NK-92 (cell line): ENCODE results near the gene MYO3B.
"Not testable (repeated sequence)": the region's sequence is repeated elsewhere in the genome, so short reads cannot be mapped to it uniquely, and the experiment has no call there.

Experiments used
- DNase-seq: peaks from one replicate; lab custom pipeline; 2025; ENCODE audit not compliant: unreplicated experiment; lab: John Stamatoyannopoulos, UW

MYO3B gene

DNA sequence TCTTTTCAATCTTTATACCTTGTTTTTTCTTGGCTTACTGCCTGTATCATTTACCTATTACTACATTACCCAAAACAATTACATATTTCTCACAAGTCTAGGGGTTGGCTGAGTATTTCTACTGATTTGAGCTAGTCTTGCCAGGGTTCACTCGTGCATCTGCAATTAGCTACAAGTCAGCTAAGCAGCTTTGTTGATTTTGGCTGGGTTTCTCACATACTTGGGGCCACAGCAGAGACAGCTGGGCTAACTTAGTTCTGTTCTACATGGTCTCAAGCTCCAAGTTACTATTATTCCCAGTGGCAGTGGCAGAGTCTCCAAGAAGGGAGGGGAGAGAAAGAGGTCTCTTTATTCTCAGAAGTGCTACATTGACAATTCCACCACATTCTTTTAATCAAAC, 482.5 kb downstream of the MYO3B start:
- DNase-seq, result no peak

DNA sequence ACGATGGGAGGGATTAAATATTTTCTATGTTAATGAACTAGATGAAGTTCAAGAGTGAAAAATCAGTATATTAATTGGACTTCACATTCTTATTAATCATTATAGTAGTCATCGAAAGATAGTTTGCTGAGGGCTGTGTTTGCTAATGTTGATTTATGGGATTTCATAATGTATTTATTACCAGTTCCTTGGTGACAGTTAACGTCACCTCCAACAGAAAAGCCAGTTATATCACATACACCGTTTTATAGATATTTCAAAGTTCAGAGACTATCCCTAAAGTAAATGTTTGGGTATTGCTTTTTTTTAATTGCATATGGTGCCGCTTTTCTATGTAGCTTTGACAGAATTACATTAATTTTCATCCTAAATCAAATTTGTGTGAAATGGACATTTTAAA, 487.8 kb downstream of the MYO3B start:
- no peak for DNase-seq

DNA sequence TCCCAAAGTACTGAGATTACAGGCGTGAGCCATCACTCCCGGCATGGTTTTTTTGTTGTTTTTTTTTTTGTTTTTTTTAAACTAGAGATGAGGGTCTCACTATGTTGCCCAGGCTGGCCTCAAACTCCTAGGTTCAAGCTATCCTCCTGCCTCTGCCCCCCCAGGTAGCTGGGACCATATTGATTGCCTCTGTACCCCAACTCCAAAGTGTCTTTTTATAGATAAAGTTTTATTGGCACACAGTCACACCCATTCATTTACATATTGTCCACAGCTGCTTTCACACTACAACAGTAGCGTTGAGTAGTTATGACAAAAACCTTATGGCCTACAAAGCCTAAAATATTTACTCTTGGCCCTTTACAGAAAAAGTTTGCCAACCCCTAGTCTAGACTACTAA, 492.0 kb downstream of the MYO3B start:
- no peak for DNase-seq

DNA sequence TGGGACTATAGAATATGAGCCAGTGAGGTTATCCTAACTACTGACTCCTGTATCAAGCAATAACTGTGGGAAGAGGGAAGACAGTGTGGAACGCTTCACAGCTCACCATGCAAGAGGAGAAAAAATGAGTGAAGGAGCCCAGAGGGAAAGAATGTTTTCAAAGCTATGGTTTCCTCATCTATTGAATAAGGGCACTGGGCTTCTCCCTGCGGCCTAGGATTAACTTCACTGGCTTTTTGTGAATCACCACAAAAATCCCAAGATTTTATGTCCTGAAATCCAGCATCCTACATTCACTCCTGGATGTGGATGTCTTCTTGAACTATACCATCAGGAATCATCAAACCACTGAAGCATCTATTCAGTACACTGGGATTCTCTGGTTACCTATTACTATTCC, 492.7 kb downstream of the MYO3B start:
- no peak for DNase-seq

DNA sequence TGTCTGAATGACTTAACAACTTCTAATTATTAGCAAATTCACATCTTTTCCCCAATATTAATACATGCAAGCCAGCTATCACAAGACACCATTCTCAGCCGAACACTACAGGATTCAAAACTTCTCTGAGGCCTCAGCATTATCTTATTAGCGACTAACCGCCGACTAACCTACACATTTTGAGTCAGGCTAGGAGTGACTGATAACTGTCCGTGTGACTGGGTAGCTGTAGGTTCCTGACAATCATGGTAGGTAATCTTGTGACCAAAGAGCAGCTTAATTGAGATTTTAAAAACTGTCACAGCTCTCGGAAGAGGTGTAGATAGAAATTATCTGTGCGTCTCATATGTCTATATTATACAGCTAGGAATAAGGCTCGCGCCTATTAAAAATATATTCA, 493.1 kb downstream of the MYO3B start:
- no peak for DNase-seq

DNA sequence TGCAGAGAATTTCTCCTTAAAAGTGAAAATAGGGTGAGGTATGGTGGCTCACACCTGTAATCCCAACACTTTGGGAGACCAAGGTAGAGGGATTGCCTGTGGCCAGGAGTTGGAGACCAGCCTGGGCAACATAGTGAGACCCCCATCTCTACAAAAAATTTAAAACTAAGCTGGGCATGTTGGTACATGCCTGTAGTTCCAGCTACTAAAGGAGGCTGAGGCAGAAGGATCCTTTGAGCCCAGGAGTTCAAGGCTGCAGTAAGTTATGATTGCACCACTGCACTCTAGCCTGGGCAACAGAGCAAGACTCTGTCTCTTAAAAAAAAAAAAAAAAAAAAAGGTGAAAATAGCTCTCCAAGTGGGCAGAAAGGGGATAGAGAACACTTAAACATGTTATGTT, 496.3 kb downstream of the MYO3B start:
- not testable (repeated sequence) for DNase-seq

DNA sequence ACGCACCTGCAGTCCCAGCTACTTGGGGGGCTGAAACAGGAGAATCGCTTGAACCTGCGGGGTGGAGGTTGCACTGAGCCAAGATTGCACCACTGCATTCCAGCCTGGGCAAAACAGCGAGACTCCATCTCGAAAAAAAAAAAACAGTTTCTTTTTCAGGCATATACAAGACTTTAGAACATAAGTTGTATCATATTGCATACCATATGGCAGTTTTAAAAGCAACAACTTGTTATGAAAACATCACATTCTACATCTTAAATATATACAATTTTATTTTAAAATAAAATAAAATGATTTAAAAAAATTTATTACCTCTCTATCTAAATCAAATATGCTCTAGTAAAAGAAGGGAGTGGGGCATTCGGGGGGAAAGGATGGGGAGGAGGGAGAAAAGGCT, 497.8 kb downstream of the MYO3B start:
- DNase-seq, result no peak

DNA sequence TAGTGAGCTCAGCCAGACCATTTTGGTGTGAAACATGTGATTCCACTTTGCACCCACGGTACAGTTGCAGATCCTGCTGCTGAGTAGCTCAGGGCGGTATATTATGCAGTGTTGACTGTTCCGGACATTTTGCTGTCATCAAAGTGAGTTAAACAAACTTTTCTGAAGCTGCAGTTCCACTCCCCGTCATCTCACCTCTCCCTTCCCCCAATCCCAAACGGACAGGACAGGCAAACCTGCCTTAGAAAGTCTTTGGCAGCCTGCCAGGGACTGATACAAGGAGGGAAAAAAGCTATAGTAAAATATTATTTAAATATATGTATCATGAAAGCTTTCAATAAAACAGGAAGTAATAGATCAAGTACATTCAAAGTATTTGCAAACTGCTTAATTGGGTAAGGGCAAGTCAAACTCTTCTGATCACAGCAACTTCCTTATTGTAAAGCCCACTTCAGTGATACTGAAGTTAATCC, 501.7 kb downstream of the MYO3B start:
- no peak for DNase-seq

DNA sequence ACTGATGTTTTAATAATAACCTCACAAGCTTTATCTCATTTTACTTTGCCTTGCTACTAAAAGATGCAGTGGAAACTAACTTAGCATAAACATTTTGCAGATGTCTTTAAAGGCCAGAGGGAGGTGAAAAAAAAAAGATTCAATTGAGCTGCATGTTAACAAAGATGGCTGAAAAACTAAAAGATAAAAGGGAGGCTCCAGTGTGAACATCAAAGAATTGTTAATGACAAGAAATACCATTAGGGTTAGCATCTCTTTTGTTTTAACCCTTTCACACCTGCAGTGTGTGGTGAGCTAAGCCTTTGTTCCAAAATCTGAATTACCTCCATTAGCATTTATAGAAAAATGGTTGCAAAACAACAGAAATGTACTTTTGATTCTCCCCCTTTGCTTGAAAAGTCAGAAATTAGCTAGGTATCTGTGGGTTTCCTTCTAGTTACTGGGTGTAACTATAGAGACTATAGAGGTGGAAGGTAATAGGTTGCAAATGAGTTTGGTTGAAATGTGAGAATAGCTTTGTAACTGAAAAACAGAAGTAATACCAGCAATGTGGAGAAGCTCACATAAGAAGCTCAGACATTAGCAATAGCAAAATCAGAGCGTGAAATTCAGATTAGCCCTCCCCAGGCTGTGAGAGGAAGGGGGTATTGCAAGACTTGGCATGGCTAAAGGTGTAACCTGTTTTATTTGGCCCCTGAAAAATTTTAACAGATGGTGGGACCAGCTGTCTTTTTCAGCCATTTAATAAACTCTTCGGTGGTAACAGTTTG, 502.4 kb downstream of the MYO3B start:
- DNase-seq, result no peak

DNA sequence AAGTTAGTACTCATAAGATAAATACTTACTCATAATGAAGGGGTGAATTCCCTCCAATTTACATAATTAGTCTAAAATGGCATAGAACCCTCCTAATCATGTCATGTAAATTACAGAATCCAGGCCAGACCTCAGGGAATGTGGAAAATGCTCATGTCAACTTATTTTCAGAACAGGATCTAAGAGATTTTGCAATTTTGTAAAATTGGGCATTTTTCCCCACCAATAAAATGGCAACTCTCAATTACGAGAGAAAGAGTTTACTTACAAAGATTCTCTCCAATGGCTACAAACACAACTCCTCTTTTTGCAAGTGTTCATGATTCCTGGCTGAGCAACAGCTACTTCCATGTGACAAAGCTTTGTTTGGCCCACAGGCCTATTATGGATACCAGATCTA, 503.4 kb downstream of the MYO3B start:
- DNase-seq, result no peak

DNA sequence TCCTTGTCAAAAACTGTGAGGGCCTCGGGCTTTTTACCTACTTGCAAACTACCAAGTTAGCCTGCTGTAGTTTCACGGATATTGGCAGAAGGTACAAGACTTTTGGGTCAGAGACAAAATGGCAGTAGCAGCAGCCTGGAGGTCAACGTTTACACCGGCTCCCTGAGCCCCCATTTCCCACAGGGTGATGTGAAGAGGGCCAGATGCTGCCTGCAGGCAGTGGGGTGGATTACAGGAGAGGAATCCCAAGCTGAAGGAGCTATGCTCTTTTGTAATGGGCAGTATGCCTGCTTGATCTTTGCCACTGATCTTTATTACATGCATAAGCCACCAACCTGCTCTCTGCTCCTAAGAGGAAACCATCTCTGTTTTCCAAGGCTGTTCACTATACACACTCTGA, 507.6 kb downstream of the MYO3B start:
- DNase-seq, result no peak

DNA sequence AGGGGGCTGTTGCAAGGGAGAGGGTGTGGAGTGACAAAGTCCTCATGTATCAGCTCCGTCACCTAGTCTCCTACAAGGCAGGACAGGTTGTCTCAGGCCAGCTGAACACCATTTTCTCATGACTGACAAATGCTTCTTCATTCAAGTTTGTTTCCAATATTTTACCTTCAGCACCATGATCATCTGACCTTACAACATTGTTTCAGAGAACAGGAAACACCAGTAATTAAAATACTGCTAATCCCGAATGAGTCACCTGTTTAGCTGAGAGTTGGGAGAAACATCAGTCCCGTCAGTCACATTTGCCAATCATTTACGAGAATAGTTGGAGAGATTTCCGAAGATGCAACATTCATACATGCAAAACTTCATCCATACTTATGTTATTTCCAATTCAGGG, 511.5 kb downstream of the MYO3B start:
- DNase-seq, result no peak

DNA sequence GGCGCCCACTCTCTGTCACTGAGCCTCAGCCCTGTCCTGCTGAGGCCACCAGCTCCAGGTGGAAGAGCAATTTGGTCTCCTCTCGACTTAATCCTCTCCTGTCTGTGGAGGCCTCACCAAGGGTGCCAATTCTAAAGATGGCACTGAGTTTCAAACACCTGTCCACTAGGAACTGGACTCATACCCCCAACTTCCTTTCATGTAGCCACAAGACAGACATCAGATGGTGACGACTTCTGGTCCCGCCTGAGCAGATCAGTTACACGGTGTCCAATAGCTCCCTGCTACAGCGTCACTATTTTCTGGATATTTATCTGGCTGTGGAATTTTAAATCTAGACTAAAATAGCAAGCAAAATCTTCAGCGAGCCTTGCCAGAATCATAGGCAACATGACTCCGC, 512.7 kb downstream of the MYO3B start:
- DNase-seq, result no peak

DNA sequence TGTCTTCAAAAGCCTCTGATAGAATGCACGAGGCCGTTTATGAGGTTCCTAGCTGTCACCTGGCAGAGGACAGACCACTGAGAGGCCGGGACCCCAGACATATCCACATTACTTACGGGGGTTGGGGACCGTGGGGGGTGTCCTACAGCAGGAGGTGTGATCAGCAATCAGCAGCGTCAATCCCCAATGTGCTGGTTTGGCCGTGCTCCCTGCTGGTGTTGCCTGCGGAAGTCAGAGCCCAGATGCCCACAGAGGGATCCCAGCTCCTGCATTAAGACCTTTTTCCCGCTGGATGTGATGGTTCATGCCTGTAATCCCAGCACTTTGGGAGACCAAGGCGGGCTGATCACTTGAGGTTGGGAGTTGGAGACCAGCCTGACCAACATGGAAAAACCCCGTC, 516.4 kb downstream of the MYO3B start:
- DNase-seq, result no peak

DNA sequence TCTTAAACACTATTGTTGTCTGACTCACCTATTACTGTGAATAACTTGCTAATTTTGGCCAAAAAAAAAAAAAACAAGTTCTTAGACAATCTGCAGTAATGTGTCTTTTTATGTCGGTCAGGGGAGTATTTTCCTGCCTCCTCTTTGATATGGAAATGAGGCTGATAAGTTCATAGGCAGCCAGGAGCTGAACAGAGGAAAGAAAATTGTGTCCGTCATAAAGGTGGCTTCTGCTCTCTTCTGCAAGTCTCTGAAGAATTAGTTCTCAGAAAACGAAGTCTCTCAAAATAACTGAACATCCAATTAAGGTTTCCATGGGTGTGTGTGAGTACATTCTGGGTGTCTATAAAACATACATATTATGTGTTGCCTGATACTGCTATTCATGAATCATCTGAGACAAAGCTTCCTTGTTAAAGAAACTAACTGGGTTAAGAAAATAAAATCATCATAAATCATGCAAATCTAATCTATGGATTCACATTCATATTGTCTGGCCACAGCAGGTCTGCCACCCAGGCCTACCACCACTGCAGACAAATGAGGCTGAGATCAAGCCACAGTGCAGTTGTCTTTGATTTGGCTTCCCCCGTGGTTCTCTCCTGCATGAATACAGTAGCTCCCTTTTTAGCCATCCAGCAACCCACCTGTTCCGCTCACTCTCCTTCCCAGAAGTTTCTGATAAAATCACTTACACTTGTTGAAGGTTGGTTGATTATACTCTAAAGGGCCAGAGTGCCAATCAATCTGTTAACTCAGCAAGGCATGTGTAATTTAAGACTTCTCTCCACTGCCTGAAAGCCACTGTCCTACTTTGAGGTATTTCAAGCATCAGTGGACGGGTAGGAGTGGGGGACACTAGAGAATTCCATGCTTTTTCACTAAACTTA, 517.8 kb downstream of the MYO3B start:
- no peak for DNase-seq

DNA sequence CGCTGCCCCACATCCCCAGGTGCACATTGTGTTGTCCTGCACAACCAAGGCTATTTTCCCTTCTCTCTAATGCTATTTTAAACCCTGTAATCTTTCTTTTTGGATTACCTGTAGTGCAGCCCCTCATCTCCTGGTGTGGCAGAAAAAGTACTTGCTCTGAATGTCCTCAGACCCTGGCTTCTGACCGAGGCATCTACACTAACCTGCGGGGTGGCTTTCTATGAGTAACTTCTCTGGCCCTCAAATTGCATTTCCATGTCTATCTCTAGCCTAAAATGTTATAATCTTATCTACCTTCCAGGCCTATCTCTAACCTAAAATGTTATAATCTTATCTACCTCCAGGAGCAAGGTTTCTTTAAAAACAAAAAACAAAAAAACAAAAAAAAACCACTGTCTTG, 519.0 kb downstream of the MYO3B start:
- no peak for DNase-seq

DNA sequence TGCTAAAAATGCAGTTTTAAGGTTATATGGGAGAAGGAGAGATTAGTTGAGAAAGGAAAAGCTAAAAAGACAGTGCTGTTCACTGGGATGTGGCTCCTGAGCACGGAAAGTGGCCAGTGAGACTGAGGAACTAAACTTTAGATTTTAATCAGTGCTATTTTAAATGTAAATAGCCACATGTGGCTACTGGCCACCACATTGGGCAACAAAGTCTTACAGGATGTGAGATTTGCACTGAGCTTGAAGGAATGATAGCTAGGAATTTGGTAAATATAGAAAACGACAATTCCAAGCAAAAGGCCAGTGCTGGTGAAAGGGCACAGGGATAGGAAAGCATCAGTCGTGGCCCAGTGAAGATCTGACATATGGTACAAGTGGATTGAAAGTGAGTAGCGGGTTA, 523.1 kb downstream of the MYO3B start:
- DNase-seq, result no peak

DNA sequence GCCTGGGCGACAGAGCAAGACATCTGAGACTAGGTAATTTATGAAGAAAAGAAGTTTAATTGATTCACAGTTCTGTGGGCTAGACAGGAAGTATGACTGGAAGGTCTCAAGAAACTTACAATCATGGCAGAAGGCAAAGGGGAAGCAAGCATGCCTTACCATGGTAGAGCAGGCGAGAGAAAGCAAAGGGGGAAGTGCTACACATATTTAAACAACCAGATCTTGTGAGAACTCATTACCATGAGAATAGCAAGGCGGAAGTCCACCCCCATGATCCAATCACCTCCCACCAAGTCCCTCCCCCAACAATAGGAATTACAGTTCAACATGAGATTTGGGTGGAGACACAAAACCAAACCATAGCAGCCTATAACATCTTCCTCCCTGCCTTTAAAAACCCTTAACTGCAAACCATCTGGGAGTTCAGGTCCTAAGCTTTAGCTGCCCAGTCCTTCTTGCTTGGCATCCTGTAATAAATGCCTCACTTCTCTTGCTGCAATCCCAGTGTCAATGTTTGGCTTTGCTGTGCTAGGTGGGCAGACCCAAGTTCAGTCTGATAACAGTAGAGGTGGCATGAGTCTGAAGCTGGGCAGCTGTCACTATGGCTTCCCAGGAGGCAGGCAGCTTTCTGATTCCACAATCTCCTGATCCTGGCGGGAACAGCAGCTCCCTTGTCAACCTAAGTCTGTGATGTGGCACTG, 526.0 kb downstream of the MYO3B start:
- DNase-seq, result no peak
